ENCODE measurements around the gene ATP6V1F.

GRCh38 chr7:128914566-128915151, 52.0 kb downstream of the ATP6V1F start:
- TF ChIP-seq CTCF (IDR thresholded peaks at IDR 0.05; ENCODE audit: insufficient read depth, low read length, poor library complexity, severe bottlenecking) = no peak
- no peak for TF ChIP-seq EZH2phosphoT487 (conservative IDR thresholded peaks at IDR 0.05; ENCODE audit: low read length)

Measured in SU-DHL-6 (cell line).